GM13977 (cell line): ENCODE results near the gene CUX1.

ENCODE experiments used
- DNase-seq: peaks from one replicate; pipeline ENCODE4 v3.0.0; 2012; ENCODE audit warnings: low spot score
- CTCF ChIP-seq: IDR thresholded peaks from 2 replicates; pipeline ENCODE4 v1.5.1; 2012; ENCODE audit warnings: mild to moderate bottlenecking, control low read depth; ENCODE audit not compliant: insufficient read depth; ENCODE audit errors: extremely low read depth, missing control alignments
- in situ Hi-C: fragments of 300-500 bp; cut with MboI; formaldehyde crosslinking; loops from one replicate; pipeline ENCODE4 v1.12.0; 2022; ENCODE audit warnings: low sequenced_read_pairs, low pct_unique_long_range_greater_than_20kb, mixed read lengths, inconsistent platforms; ENCODE audit not compliant: unreplicated experiment

The CUX1 gene

GRCh38 chr7:102291916-102292267, 474.5 kb downstream of the CUX1 start:
- in situ Hi-C loops = no loop called here
- no peak for TF ChIP-seq CTCF
- DNase-seq = no peak

GRCh38 chr7:102292813-102293798, 475.7 kb downstream of the CUX1 start:
- no peak for DNase-seq
- in situ Hi-C loops = no loop called here

GRCh38 chr7:102294589-102294988, 477.2 kb downstream of the CUX1 start:
- no peak for DNase-seq
- in situ Hi-C loops = no loop called here
- TF ChIP-seq CTCF = no peak

More at GRCh38 chr7:102292813-102293798, 475.7 kb downstream of the CUX1 start:
- TF ChIP-seq CTCF = no peak

GRCh38 chr7:102295346-102296178, 478.1 kb downstream of the CUX1 start:
- in situ Hi-C loops = no loop called here
- no peak for TF ChIP-seq CTCF
- no peak for DNase-seq

- DNase-seq = no peak
- in situ Hi-C loops = no loop called here
- TF ChIP-seq CTCF = no peak
Measured at GRCh38 chr7:102296179-102296438, 478.7 kb downstream of the CUX1 start.

- no peak for TF ChIP-seq CTCF
- no peak for DNase-seq
- in situ Hi-C loops = no loop called here
Measured at GRCh38 chr7:102296514-102296913, 479.1 kb downstream of the CUX1 start.
